ENCODE data around the gene SIKE1.
A peak's percentile ranks its signal among the peaks of the same experiment; 100 is the strongest.

Gene SIKE1

GRCh38 chr1:114755006-114755931, 25.2 kb downstream of the SIKE1 start:
- DNase-seq, result no peak

GRCh38 chr1:114753702-114754101, 26.8 kb downstream of the SIKE1 start:
- peak; percentile 17 for DNase-seq

GRCh38 chr1:114753143-114753542, 27.3 kb downstream of the SIKE1 start:
- DNase-seq, result no peak

GRCh38 chr1:114750780-114751179, 29.7 kb downstream of the SIKE1 start:
- DNase-seq, result no peak

- no peak for DNase-seq
These were observed 30.6 kb downstream of the SIKE1 start for GRCh38 chr1:114749835-114750234.

- DNase-seq, result no peak
These were observed 33.9 kb downstream of the SIKE1 start for GRCh38 chr1:114746450-114747121.

- no peak for DNase-seq
These were observed 35.2 kb downstream of the SIKE1 start for GRCh38 chr1:114745291-114745690.

- DNase-seq, result no peak
These were observed 38.3 kb downstream of the SIKE1 start for GRCh38 chr1:114741963-114742746.

GRCh38 chr1:114740331-114740730, 40.2 kb downstream of the SIKE1 start:
- no peak for DNase-seq

GRCh38 chr1:114737314-114737849, 43.1 kb downstream of the SIKE1 start:
- DNase-seq, result no peak

GRCh38 chr1:114735479-114735878, 45.0 kb downstream of the SIKE1 start:
- no peak for DNase-seq

GRCh38 chr1:114729782-114730181, 50.7 kb downstream of the SIKE1 start:
- no peak for DNase-seq

- DNase-seq, result no peak
These were observed 51.9 kb downstream of the SIKE1 start for GRCh38 chr1:114728553-114728952.

- no peak for DNase-seq
These were observed 55.3 kb downstream of the SIKE1 start for GRCh38 chr1:114725230-114725629.

- no peak for DNase-seq
These were observed 56.6 kb downstream of the SIKE1 start for GRCh38 chr1:114723915-114724314.

- DNase-seq, result no peak
These were observed 57.0 kb downstream of the SIKE1 start for GRCh38 chr1:114723457-114723856.

- DNase-seq, result no peak
These were observed 60.0 kb downstream of the SIKE1 start for GRCh38 chr1:114720492-114720891.

Measured in stimulated activated naive CD4-positive, alpha-beta T cell treated with Interleukin-2 at 50 U/mL for 16 hours (primary cell).